NCI-H82 (cell line): Measurements from ENCODE around the gene CFAP298.
"Not testable (repeated sequence)": the region's sequence is repeated elsewhere in the genome, so short reads cannot be mapped to it uniquely, and the experiment has no call there.

ENCODE experiments used
- DNase-seq: peaks from one replicate; lab custom pipeline; 2025; lab: John Stamatoyannopoulos, UW

The CFAP298 gene

DNA sequence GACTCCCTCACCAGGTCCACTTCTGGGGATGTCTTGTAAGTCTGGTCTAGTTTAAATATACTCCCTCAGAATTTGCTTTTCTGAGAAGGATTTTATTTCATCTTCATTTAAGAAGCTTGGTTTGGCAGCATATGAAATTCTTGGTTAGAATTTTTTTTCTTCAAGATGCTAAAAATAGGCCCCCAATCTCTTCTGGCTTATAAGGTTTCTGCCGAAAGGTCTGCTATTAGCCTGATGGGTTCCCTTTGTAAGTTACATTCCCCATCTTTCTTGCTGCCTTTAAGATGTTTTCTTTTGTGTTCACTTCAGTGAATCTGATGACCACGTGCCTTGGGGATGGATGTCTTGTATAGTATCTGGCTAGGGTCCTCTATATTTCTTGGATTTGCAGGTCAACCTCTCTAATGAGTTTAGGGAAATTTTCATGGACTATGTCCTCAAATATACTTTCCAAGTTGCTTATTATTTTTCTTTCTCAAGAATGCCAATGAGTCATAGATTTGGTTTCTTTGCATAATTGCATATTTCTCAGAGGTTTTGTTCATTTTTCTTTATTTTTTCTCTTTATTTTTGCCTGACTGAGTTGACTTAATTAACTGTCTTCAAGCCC is 46.2 kb downstream of the CFAP298 start:
- no peak for DNase-seq

DNA sequence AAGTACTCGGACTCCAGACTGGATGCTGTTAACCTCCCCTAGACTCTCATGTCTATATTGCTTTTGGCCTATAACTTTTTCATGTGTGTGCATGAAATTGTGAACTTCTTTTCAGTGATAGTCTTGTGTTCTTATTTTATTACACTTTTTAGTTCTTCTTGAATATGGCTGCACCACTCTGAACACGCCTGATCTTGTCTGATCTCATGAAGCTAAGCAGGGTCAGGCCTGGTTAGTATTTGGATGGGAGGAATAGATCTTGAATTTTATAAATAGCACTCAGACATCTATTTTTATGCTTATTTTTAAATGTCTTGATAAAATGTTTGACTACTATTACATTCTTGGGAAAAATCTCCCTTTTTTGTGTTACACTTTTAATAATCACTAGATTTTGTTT is 49.3 kb downstream of the CFAP298 start:
- no peak for DNase-seq

DNA sequence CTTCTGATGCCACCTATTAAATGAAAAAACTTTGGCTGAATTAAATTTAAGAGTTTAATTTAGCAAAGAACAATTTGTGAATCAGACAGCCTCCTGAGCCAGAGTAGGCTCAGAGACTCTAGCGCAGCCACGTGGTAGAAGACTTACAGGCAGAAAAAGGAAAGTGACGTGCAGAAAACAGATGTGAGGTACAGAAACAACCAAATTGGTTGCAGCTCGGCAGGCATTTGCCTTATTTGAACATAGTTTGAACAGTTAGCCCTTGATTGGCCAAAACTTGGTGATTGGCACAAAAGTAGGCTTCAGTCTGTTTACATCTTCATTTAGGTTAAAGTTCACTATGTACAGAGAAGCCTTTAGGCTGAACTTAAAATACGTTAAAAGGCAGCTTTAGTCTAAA is 49.8 kb downstream of the CFAP298 start:
- DNase-seq, result peak; percentile 30

DNA sequence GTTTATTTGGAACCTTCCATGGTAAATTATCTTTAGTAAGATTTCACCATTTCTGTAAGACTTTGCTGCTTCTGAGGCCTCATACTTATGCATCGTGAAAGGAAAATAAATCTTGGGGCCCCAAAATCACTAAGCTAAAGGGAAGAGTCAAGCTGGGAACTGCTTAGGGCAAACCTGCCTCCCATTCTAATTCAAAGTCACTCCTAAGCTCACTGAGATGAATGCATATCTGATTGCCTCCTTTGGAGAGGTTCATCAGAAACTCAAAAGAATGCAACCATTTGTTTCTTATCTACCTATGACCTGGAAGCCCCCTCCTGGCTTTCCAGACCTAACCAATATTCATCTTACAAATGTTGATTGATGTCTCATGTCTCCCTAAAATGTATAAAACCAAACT is 50.7 kb downstream of the CFAP298 start:
- not testable (repeated sequence) for DNase-seq

DNA sequence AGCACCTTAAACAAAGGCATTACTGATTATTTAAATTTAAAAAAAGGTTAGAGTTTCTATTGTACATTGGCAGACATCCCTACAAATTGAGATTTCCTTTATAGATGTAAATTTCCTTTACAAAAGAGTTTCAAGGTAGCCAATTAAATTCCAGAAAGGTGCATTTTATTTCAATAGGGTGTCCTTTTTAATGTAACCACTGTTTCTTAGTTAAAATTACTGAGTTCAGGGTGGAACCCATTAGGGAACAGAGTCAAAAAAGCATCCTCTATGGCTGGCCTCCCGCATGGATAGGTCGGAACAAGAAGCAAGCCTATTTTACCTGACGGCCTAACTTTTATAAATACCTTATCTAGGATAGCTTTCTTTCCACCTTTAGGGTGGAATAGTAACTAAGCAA is 51.3 kb downstream of the CFAP298 start:
- no peak for DNase-seq

DNA sequence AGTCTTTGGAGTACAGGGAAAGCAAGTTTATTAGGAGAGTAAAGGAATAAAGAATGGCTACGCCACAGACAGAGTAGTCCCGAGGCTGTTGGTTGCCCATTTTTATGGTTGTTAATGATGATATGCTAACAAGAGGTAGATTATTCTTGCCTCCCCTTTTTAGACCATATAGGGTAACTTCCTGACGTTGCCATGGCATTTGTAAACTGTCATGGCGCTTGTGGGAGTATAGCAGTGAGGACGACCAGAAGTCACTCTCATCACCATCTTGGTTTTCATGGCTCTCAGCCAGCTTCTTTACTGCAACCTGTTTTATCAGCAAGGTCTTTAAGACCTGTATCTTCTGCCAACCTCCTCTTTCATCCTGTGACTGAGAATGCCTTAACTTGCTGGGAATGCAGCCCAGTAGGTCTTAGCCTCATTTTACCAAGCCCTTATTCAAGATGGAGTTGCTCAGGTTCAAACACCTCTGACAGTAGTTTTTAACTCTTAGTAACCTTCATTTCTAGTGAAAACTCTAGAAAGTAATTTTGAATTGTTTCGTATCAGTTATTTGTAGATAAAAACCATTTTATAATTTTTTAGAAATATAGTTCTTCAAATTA is 53.1 kb downstream of the CFAP298 start:
- no peak for DNase-seq

DNA sequence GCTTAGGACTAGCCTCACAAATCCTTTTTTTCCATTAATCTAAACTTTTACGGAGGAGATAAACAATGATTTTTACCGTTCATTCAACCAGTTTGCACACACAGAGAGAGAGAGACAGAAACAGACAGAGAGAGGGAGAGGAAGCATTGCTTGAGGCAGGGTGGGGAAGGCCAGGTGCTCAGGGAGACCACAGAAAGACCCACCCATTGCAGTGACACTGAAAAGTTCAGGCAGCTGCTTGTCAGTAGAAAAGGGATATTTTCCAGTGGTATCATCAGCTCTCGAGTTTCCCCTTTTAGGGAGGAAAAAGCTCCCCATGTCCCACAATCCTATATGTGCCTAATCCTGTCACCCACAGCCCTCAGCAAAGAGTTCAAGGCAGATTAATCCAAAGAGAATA is 54.1 kb downstream of the CFAP298 start:
- no peak for DNase-seq

DNA sequence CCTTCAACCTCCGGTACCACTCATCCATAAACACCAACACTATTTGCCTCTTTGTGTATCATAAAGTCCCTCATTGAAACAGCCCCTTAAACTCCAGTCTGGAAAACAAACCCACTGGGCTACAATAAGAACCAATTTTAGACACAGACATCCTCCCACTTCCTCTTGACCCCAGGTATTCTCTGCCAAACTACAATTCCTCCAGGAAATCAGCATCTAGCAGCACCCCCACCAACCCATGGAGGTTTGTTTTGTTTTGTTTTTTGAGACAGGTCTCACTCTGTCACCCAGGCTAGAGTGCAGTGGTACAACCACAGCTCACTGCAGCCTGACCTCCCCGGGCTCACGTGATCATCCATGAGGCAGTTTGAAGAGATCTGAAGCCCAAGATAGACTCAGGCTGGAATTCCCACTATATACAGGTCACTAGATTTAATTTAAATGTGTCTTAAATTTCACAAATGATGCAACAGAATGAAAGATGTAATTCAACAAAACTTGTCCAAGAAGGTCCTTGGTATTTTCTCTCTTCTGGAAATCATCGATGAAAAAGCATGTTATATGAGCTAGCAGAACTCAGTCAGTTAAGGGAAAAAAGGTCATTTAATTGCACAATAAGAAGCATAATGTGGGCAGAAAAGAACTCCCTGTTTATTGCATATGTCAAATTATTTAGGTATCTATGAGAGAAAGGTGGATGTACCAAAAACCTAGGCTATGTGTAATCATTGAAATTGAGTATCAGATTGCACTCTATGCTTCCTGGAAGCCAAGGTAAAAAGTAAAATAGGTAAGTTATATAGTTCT is 57.1 kb downstream of the CFAP298 start:
- no peak for DNase-seq

DNA sequence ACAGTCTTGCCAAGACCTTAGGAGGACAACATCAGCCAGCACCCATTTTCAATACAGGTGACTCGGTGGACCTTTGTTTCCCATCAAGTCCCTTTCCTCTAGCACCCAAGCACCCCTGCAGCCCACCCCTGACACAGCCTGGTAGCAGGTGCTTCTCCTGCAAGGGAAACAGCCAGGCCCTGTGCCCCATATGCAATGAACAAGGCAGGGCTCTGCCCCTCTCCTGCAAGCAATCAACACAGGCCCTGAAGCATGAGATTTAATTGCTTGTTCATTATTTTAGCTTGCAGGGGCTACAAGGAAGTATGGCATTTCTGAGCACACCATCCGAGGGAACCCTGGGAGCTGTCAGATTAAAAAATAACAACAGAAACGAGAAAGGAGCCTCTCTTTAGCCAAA is 62.3 kb downstream of the CFAP298 start:
- no peak for DNase-seq

DNA sequence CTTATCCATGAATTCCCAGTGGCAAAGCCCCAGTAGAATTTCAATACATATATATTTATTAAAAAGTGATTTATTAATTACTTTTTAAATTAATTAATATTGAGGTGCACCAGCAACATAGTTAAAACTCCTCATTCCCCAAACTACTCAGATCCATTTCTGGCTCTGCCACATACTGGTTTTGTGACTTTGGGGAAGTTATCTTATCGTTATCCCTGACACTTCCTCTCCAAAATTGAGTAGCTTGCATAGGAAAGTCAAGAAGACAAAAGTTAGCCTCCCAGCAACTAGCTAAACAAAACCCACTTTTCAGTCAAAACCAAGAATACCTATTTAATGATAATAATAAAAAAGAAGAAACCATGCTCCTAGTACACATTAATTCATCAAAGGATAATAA is 62.7 kb downstream of the CFAP298 start:
- DNase-seq, result no peak
